ENCODE measurements around the gene TXNL4A.

The TXNL4A gene

DNA sequence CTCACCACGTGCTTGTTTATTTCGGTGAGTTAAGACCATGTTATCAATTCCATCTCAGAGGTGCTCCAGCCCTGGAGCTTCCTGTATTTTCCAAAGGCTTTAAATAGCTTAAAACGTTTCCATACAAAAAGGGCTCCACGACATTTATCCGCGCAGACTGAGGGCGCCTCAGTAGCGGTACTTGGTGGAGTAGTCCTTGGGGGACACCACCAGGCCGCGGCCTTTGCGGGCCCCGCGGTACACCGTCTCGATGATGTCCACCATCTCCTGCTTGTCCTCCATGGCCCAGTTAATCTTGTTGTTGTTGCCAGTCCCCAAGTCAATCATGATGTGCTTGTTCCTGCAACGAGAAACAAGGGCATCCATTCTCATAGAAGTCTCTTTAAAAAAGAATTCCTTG is 14.8 kb downstream of the TXNL4A start:
- H3K4me1 ChIP-seq (ENCODE audit: low read depth, poor library complexity, severe bottlenecking), result no peaks in the 10 kb centered on the region
- H3K36me3 ChIP-seq (ENCODE audit: insufficient read depth), result peaks cover 9% of the 10 kb centered on the region; the same call in 1 of the 2 replicates
- no peak overlapping the region for H3K9ac ChIP-seq
- TF ChIP-seq, protein P1, sequence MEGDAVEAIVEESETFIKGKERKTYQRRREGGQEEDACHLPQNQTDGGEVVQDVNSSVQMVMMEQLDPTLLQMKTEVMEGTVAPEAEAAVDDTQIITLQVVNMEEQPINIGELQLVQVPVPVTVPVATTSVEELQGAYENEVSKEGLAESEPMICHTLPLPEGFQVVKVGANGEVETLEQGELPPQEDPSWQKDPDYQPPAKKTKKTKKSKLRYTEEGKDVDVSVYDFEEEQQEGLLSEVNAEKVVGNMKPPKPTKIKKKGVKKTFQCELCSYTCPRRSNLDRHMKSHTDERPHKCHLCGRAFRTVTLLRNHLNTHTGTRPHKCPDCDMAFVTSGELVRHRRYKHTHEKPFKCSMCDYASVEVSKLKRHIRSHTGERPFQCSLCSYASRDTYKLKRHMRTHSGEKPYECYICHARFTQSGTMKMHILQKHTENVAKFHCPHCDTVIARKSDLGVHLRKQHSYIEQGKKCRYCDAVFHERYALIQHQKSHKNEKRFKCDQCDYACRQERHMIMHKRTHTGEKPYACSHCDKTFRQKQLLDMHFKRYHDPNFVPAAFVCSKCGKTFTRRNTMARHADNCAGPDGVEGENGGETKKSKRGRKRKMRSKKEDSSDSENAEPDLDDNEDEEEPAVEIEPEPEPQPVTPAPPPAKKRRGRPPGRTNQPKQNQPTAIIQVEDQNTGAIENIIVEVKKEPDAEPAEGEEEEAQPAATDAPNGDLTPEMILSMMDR (conservative IDR thresholded peaks at IDR 0.05; ENCODE audit: low read depth, low read length), result no peak
- no peaks in the 10 kb centered on the region for H3K27me3 ChIP-seq (ENCODE audit: insufficient read depth, low read depth)
- no peak overlapping the region for H2AFZ ChIP-seq (ENCODE audit: low read depth)
- no peak overlapping the region for H3K4me2 ChIP-seq
- H3K27ac ChIP-seq, result no peak overlapping the region
- H3K79me2 ChIP-seq (ENCODE audit: insufficient read depth, low read depth), result peaks cover 59% of the 10 kb centered on the region
- peaks cover 7% of the 10 kb centered on the region; the same call in 1 of the 2 replicates for H4K20me1 ChIP-seq (ENCODE audit: insufficient read depth)
- no peak overlapping the region for H3K4me3 ChIP-seq (IDR thresholded peaks at IDR 0.05; ENCODE audit: insufficient read depth, low read depth, low read length)

DNA sequence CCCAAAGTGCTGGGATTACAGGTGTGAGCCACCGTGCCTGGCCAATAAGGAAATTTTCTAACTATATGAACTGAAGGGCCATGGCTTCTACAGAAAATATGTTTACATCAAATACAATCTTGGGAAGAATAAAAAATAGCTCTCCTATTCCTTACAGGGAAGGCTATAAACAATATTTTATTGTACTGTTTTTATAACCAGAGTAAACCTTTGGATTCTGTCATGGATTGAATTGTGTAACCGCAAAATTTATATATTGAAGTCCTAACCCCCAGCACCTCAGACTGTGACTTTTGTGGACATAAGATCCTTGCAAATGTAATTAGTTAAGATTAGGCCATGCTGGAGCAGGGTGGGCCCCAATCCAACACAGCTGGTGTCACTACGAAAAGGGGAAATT is 15.6 kb downstream of the TXNL4A start:
- TF ChIP-seq, protein P1 (conservative IDR thresholded peaks at IDR 0.05; ENCODE audit: low read depth, low read length), result no peak
- H3K27ac ChIP-seq, result no peak overlapping the region
- H2AFZ ChIP-seq (ENCODE audit: low read depth), result no peak overlapping the region
- H3K27me3 ChIP-seq (ENCODE audit: insufficient read depth, low read depth), result no peaks in the 10 kb centered on the region
- H4K20me1 ChIP-seq (ENCODE audit: insufficient read depth), result peaks cover 7% of the 10 kb centered on the region; the same call in 1 of the 2 replicates
- H3K4me3 ChIP-seq (IDR thresholded peaks at IDR 0.05; ENCODE audit: insufficient read depth, low read depth, low read length), result no peak overlapping the region
- peaks cover 9% of the 10 kb centered on the region; the same call in 1 of the 2 replicates for H3K36me3 ChIP-seq (ENCODE audit: insufficient read depth)
- H3K4me1 ChIP-seq (ENCODE audit: low read depth, poor library complexity, severe bottlenecking), result no peaks in the 10 kb centered on the region
- no peak overlapping the region for H3K9ac ChIP-seq
- H3K4me2 ChIP-seq, result no peak overlapping the region
- peaks cover 51% of the 10 kb centered on the region for H3K79me2 ChIP-seq (ENCODE audit: insufficient read depth, low read depth)

DNA sequence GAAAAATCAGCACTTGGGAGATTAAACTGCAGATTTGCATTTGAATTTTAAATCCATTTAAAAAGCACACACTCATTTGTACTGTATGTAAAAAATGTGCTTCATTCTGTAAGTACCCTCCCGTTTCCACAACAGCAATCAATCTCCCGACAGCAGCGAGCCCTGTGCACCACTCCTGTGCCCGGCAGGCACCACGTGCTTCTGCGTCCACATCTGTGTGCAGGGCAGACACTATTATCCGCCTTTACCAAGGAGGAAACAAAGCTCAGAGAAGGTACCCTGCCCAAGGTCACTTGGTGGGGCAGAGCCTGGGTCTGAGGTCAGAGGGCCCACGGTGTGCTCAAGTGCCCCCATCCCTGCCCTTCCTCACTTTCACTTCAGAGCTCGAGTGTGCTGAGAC is 16.4 kb downstream of the TXNL4A start:
- Histone ChIP-seq H3K36me3 (ENCODE audit: insufficient read depth) (peaks cover 9% of the 10 kb centered on the region; the same call in 1 of the 2 replicates), H3K4me3 (IDR thresholded peaks at IDR 0.05; ENCODE audit: insufficient read depth, low read depth, low read length) (no peak overlapping the region), H3K27me3 (ENCODE audit: insufficient read depth, low read depth) (no peaks in the 10 kb centered on the region), H3K4me1 (ENCODE audit: low read depth, poor library complexity, severe bottlenecking) (no peaks in the 10 kb centered on the region), H3K79me2 (ENCODE audit: insufficient read depth, low read depth) (peaks cover 44% of the 10 kb centered on the region), H3K4me2 (no peak overlapping the region), H3K9ac (no peak overlapping the region), H4K20me1 (ENCODE audit: insufficient read depth) (peaks cover 7% of the 10 kb centered on the region; the same call in 1 of the 2 replicates), H2AFZ (ENCODE audit: low read depth) (no peak overlapping the region), H3K27ac (no peak overlapping the region)
- TF ChIP-seq, protein P1 (conservative IDR thresholded peaks at IDR 0.05; ENCODE audit: low read depth, low read length), result no peak

GRCh38 chr18:79971211-79971952 is 17.0 kb downstream of the TXNL4A start:
- peaks cover 38% of the 10 kb centered on the region for H3K79me2 ChIP-seq (ENCODE audit: insufficient read depth, low read depth)
- no peak overlapping the region for H3K4me2 ChIP-seq
- no peak overlapping the region for H2AFZ ChIP-seq (ENCODE audit: low read depth)
- H3K4me3 ChIP-seq (IDR thresholded peaks at IDR 0.05; ENCODE audit: insufficient read depth, low read depth, low read length), result no peak overlapping the region
- H3K36me3 ChIP-seq (ENCODE audit: insufficient read depth), result peaks cover 9% of the 10 kb centered on the region; the same call in 1 of the 2 replicates
- no peak overlapping the region for H3K9ac ChIP-seq
- no peak overlapping the region for H3K27ac ChIP-seq
- no peaks in the 10 kb centered on the region for H3K27me3 ChIP-seq (ENCODE audit: insufficient read depth, low read depth)
- TF ChIP-seq, protein P1 (conservative IDR thresholded peaks at IDR 0.05; ENCODE audit: low read depth, low read length), result no peak
- peaks cover 5% of the 10 kb centered on the region; the same call in 1 of the 2 replicates for H4K20me1 ChIP-seq (ENCODE audit: insufficient read depth)
- H3K4me1 ChIP-seq (ENCODE audit: low read depth, poor library complexity, severe bottlenecking), result no peaks in the 10 kb centered on the region
